IPS-15b (cell line): ENCODE measurements around the gene PRDM11.

Experiments
- H3K27me3 ChIP-seq: one replicate; pipeline ENCODE4 v1.6.1; 2013; ENCODE audit warnings: low read length; ENCODE audit not compliant: control insufficient read depth, insufficient read depth
- H3K36me3 ChIP-seq: one replicate; pipeline ENCODE4 v1.6.1; 2013; ENCODE audit warnings: low read length; ENCODE audit not compliant: control insufficient read depth, insufficient read depth
- H3K4me1 ChIP-seq: one replicate; pipeline ENCODE4 v1.6.1; 2013; ENCODE audit warnings: mild to moderate bottlenecking, low read length; ENCODE audit not compliant: control insufficient read depth, insufficient read depth
- H3K4me3 ChIP-seq: one replicate; pipeline ENCODE4 v1.5.1; 2013; ENCODE audit warnings: low read depth, low read length
- H3K9ac ChIP-seq: one replicate; pipeline ENCODE4 v1.6.1; 2013; ENCODE audit warnings: low read depth, mild to moderate bottlenecking, low read length
- H3K9me3 ChIP-seq: one replicate; pipeline ENCODE4 v1.6.1; 2013; ENCODE audit warnings: mild to moderate bottlenecking, low read length; ENCODE audit not compliant: control insufficient read depth, insufficient read depth

The PRDM11 gene

DNA sequence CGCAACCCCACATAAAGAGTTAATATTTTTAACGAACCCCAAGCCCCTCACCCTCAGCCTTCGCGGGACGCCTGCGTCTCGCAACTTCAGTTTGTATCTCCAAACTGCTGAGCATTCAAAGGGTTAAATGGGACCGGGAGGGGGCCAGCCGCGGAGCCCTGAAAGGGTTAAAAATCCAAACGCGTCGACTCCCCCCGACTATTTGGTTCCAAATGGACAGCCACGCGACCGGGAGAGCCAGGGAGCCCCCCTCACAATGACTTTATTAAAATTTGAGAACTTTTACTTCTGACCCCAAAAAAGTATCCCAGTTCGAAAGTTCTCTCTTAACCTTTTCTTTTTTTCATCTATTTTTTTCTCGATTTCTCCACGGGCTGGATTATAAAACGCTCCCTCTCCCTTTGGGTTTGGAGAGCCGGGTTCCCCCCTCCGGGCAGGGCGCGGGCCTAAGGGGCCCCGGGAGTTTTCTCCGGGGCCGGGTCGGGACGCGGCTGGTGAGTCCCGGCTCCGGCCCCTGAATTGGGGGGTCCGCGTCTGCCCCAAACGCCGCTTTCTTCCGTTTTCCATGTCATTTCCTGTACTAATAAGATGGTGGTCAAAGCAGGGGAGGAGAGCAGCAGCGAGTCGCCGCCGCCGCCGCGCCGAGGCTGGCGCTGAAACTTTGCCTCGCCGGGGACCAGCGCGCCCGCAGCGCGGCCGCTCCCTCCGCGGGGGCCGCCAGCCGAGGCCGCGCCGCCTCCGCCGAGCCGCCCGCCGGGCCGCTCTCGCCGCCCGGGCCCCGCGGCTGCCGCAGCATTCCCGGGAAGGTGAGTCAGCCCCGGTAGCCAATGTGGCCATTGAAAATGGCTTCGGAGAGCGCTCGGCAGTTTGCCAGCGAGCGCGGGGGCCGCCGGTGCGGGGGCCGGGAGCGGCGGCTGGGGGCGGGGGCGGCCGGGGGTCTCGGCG lies at the start of gene PRDM11:
Gene PRDM11, plus strand, starts transcription at position 568 of the 945 bp plus-strand sequence. CDS start 35,128 bp downstream, outside the sequence.
- peak within 1 kb of the TSS; percentile 88 for H3K4me3 ChIP-seq
- H3K4me1 ChIP-seq = peaks cover 6% of the 10 kb centered on the region
- peaks cover 54% of the 10 kb centered on the region for H3K27me3 ChIP-seq
- peak within 1 kb of the TSS; percentile 54 for H3K9ac ChIP-seq
- H3K36me3 ChIP-seq = no peaks in the 10 kb centered on the region
- no peaks in the 10 kb centered on the region for H3K9me3 ChIP-seq

DNA sequence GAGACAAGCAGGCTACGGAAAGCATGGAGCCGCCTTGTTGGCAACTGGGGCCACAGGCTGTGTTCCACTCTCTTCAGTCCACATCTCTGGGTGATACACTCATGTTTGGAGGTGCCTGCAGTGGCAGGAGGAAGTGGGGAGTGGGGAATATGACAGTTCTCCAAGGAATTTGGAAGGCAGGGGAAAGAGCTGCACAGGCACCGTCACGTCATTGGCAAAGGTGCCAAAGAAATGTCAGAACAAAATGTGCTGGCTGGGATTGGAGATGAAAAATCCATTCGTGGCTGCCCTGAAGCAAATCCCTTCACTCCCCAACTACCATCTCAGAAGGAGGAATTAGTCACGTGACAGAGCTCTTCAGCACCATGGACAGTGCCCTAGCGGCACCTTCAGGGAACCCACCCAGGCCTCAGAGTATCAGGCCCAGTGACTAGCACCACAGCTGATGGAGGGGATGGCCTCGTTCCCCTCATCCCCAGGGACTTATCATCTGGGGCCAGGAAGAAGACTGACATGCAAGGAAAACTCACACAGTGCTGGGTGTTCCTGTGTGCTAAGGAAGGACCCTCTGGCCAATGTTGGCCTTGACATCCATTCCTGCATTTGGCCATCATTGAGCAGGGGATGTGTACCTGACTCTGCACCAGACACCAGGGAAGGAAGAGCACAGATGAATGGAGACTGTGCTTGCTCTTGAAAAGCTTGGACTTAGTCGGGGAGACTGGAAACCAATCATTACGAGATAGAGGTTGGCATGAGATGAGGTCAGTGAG lies 48.5 kb upstream of the PRDM11 start:
- H3K27me3 ChIP-seq = no peaks in the 10 kb centered on the region
- H3K9ac ChIP-seq = no peak overlapping the region
- no peak overlapping the region for H3K4me3 ChIP-seq
- no peaks in the 10 kb centered on the region for H3K9me3 ChIP-seq
- H3K36me3 ChIP-seq = no peaks in the 10 kb centered on the region
- H3K4me1 ChIP-seq = no peaks in the 10 kb centered on the region

DNA sequence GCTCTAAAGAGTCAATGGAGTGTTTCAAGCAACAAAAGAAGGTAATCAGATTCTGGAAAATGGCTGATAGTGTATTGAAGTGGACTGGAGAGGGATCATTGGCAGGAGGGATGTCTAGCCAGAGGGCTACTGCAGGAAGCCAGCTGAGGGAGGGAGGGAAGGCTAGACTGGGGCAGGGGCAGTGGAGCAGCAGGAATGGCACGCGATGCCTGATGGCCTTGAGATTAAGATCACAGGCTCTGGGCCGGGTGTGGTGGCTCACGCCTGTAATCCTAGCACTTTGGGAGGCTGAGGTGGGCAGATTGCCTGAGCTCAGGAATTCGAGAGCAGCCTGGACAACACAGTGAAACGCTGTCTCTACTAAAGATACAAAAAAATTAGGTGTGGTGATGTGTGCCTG lies 47.5 kb upstream of the PRDM11 start:
- H3K4me1 ChIP-seq = no peaks in the 10 kb centered on the region
- no peak overlapping the region for H3K9ac ChIP-seq
- no peak overlapping the region for H3K4me3 ChIP-seq
- no peaks in the 10 kb centered on the region for H3K9me3 ChIP-seq
- H3K36me3 ChIP-seq = no peaks in the 10 kb centered on the region
- H3K27me3 ChIP-seq = no peaks in the 10 kb centered on the region

DNA sequence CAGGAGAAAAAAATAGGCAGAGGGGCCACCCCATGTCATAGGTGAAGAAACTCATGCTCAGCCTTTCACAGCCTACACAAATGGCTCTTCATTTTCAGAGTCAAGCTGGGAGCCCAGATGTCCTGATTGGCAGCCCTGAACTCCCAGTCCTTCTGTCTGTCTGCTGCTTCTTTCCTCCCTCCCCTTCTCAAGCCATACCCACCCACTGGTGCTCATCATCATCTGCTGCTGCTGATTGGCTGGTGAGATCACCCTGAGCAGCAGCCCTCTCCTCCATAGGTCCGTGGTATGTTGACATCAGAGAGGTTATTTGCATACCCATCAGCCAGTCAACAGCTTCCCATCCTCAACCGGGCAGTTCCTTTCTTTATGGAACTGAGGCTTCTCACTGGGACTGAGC lies 46.1 kb upstream of the PRDM11 start:
- Histone ChIP-seq H3K36me3 (no peaks in the 10 kb centered on the region), H3K9me3 (no peaks in the 10 kb centered on the region), H3K4me1 (no peaks in the 10 kb centered on the region), H3K9ac (no peak overlapping the region), H3K4me3 (no peak overlapping the region), H3K27me3 (no peaks in the 10 kb centered on the region)

DNA sequence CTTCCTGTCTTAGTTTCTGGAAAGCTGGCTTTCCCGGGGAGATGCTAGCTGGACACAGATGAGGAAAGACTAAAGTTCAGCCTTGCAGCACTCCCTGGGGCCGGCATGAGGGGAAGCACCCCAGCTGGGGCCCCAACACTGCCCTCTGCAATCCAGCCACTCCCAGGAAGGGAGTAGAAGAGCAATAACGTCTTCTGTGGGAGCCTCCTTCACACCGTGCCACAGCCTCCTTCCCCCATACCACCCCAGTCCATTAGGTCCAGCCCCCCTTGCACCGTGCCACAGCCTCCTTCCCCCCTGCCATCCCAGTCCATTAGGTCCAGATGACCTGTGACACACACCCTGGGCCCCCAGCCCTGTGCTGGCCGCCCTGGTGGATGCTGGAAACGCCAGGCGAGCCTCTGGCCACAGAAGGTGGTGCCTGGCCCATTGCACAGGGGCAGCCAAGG lies 44.1 kb upstream of the PRDM11 start:
- no peak overlapping the region for H3K4me3 ChIP-seq
- no peaks in the 10 kb centered on the region for H3K9me3 ChIP-seq
- no peaks in the 10 kb centered on the region for H3K27me3 ChIP-seq
- no peaks in the 10 kb centered on the region for H3K4me1 ChIP-seq
- no peaks in the 10 kb centered on the region for H3K36me3 ChIP-seq
- H3K9ac ChIP-seq = no peak overlapping the region

DNA sequence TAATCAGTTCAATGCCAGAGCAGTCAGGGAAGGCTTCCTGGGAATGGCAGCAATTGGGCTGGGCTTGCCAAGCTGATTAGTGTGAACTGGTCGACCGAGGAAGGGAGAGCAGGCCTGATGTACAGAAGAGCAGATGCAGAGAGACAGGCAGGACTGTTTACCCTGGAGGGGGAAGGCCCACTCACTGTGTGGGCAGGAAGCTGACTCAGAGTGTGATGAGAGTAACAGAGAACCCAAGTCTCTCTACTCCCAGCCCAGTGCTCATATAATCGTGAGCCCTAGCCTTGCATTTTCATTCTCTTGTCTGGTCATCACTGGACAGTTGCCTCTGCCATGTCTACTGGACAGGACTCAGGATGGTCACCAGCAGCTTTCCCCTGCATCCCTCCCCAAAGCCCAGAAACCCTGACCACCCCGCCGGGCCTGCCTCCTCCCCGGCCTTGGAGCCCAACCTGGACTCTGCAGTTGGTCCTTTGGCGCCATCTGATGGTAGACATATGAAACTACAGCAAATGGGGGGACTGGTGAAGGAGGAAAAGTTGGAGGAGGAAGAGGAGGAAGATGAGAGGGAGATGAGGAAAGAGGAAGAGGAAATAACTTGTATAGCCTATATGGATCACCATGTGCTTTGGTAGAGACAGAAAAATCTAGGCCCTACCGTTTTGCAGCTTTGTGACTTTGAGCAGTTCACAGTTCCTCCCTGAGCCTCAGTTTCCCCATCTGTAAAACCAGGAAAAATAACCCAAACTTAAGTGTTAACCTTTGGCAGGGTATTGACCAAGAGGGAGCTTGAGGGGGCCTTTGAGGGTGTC lies 43.4 kb upstream of the PRDM11 start:
- Histone ChIP-seq H3K4me1 (no peaks in the 10 kb centered on the region), H3K4me3 (no peak overlapping the region), H3K27me3 (no peaks in the 10 kb centered on the region), H3K9me3 (no peaks in the 10 kb centered on the region), H3K36me3 (no peaks in the 10 kb centered on the region), H3K9ac (no peak overlapping the region)

DNA sequence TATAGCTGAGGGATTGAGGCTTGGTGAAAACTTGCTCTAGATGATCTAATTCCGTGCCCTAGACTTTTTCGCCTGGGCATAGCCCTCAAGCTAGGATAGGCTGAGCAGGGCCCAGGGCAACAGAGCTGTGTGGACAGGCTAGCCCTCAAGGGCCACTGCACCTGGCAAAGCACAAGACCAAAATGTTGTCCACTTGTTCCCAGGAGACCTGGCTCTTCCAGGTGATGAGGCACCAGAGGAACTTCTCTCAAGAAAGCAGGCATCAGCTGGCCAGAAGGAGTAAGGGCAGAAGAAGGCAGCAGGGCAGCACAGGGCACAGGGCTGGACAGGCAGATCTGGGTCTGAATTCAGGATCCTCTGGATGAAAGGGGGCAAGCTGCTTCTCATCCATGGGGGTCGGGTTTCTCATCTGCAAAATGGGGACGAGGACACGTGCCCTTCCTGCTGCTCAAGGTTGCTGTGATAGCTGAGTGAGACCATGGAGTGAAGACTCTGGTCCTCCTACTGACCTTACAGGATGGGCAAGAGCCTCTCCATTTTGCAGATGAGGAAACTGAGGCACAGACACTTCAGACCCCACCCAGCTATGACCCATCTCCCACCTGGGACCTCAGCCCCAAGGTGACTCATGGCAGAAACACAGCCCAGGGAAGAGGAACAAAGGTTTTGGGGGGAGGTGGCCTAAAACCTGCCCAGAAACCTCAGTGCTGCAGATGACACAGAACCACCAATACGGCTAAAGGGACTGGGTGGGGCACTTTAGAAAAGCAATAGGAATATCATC lies 42.2 kb upstream of the PRDM11 start:
- Histone ChIP-seq H3K4me3 (no peak overlapping the region), H3K4me1 (no peaks in the 10 kb centered on the region), H3K27me3 (no peaks in the 10 kb centered on the region), H3K9ac (no peak overlapping the region), H3K36me3 (no peaks in the 10 kb centered on the region), H3K9me3 (no peaks in the 10 kb centered on the region)

DNA sequence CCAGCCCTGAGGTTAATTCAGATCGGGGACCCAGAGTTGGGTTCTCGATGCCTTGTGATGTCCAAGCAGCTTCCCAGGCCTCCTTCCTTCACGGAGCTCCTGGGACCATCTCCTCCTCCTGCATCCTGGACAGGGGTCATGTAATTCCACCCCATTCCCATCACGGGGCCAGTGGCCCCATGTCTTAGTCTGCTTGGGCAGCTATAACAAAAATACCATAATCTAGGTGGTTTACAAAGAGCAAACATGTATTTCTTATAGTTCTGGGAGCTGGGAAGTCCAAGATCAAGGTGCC lies 41.7 kb upstream of the PRDM11 start:
- H3K27me3 ChIP-seq = no peaks in the 10 kb centered on the region
- no peaks in the 10 kb centered on the region for H3K4me1 ChIP-seq
- H3K36me3 ChIP-seq = no peaks in the 10 kb centered on the region
- no peaks in the 10 kb centered on the region for H3K9me3 ChIP-seq
- no peak overlapping the region for H3K4me3 ChIP-seq
- H3K9ac ChIP-seq = no peak overlapping the region

DNA sequence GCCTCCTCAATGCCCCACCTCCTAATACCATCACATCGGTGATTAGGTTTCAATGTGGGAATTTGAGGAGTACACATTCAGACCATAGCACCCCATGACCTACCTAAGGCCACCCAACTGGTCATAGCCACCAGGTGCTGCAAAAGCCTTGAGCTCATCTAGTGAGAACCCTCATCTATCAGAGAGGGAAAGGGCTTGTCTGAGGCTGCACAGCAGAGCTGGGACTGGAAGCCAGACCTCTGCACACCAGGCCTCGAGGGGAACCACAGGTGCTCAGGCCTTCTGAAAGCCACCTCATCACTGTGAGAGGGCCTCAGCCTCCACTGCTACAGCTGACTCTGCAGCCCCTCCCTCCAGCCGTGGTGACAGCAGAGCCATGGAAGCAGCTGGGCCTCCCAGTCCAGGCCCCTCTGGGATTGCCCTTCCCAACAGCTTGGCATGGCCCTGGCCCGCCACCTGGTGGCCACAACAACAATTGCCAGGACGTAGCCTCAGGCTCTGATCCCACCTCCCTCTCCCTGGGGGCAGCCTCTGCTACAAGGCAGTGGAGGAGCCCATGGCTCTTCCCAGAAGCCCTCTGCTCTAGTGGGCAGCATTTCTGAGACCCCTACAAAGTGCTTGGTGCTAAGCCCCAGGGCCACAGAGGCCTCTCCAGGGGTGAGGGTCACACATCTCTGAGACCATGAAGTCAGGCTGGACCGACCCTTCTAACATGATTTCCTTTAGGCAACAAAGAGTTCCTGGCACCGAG lies 41.0 kb upstream of the PRDM11 start:
- Histone ChIP-seq H3K27me3 (no peaks in the 10 kb centered on the region), H3K4me1 (no peaks in the 10 kb centered on the region), H3K9me3 (no peaks in the 10 kb centered on the region), H3K9ac (no peak overlapping the region), H3K36me3 (no peaks in the 10 kb centered on the region), H3K4me3 (no peak overlapping the region)

DNA sequence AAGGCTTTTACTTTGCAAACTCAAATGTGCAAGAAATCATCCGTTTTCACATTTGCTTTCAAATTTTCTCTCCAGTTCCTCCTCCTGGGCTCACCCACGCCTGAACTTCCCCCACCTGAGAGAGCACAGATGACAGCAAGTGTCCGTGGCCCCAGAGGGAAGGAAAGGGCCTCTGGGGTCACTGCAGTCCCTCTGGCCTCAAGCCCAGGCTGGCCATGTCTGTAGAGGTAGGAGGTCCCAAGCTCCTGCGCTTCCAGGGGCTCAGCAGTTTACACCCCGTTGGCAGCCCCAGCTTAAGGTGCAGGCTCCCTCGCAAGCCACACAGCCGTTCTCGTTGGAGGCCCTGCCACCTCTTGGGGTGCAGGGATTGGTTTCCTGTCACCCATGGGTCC lies 40.5 kb upstream of the PRDM11 start:
- Histone ChIP-seq H3K27me3 (no peaks in the 10 kb centered on the region), H3K36me3 (no peaks in the 10 kb centered on the region), H3K4me1 (no peaks in the 10 kb centered on the region), H3K4me3 (no peak overlapping the region), H3K9ac (no peak overlapping the region), H3K9me3 (no peaks in the 10 kb centered on the region)
